Left ventricle myocardium inferior (tissue), 1 donor: Measurements from ENCODE around the gene SYNDIG1. TPM values are rescaled to one million over a fixed set of nuclear protein-coding genes. Genes with fewer than 3 reads are reported as not detected.

Experiments used
- DNase-seq: peaks from one replicate; pipeline ENCODE4 v3.0.0-alpha.2; 2020
- H3K27ac ChIP-seq: fragments of 200-600 bp; replicated peaks from 2 replicates; pipeline ENCODE4 v1.8.0; 2021
- H3K27me3 ChIP-seq: fragments of 200-600 bp; 2 replicates; pipeline ENCODE4 v1.8.0; 2021; ENCODE audit warnings: low read depth
- H3K36me3 ChIP-seq: fragments of 200-600 bp; 2 replicates; pipeline ENCODE4 v1.8.0; 2021
- H3K4me1 ChIP-seq: fragments of 200-600 bp; 2 replicates; pipeline ENCODE4 v1.8.0; 2021
- H3K4me3 ChIP-seq: fragments of 200-600 bp; 2 replicates; pipeline ENCODE4 v1.8.0; 2021; ENCODE audit warnings: mild to moderate bottlenecking, moderate library complexity
- H3K9me3 ChIP-seq: fragments of 200-600 bp; replicated peaks from 2 replicates; pipeline ENCODE4 v1.8.0; 2021
- intact Hi-C: fragments of 100-400 bp; cut with micrococcal nuclease; formaldehyde crosslinking; loops from one replicate; pipeline ENCODE4 v1.11.0; 2022
- total RNA-seq: library from RNA; stranded (reverse); fragmentation: NEBNext Ultra II Directional; extraction: Animal tissue kit (Norgen Biotek cat#: 25700); gene quantifications from one replicate; pipeline ENCODE4 v1.2.1, GENCODE V29; 2021
- TF ChIP-seq, protein P1 (sequence below): fragments of 200-600 bp; IDR thresholded peaks from 2 replicates; pipeline ENCODE4 v1.8.0; 2021; ENCODE audit warnings: antibody characterized with exemption, mild to moderate bottlenecking, borderline replicate concordance
- donor health status: DM: no; HTN: yes; CAD: no; lungs with severe emphysema.

Gene SYNDIG1
- total RNA-seq, 1 donor from 2014 or later = 21.4 TPM

DNA sequence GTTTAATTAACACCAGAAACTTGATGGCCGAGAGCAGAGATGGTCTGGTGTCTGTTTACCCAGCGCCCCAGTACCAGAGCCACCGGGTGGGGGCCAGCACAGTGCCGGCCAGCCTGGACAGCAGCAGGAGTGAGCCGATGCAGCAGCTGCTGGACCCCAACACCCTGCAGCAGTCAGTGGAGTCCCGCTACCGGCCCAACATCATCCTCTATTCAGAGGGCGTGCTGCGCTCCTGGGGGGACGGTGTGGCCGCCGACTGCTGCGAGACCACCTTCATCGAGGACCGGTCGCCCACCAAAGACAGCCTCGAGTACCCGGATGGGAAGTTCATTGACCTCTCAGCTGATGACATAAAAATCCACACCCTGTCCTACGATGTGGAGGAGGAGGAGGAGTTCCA is 73.7 kb downstream of the SYNDIG1 start:
- H3K9me3 ChIP-seq = no peaks in the 10 kb centered on the region
- H3K4me3 ChIP-seq = no peak overlapping the region
- H3K27ac ChIP-seq = no peak overlapping the region
- TF ChIP-seq, protein P1, sequence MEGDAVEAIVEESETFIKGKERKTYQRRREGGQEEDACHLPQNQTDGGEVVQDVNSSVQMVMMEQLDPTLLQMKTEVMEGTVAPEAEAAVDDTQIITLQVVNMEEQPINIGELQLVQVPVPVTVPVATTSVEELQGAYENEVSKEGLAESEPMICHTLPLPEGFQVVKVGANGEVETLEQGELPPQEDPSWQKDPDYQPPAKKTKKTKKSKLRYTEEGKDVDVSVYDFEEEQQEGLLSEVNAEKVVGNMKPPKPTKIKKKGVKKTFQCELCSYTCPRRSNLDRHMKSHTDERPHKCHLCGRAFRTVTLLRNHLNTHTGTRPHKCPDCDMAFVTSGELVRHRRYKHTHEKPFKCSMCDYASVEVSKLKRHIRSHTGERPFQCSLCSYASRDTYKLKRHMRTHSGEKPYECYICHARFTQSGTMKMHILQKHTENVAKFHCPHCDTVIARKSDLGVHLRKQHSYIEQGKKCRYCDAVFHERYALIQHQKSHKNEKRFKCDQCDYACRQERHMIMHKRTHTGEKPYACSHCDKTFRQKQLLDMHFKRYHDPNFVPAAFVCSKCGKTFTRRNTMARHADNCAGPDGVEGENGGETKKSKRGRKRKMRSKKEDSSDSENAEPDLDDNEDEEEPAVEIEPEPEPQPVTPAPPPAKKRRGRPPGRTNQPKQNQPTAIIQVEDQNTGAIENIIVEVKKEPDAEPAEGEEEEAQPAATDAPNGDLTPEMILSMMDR = no peak
- no peak for DNase-seq
- peaks cover 4% of the 10 kb centered on the region for H3K36me3 ChIP-seq
- intact Hi-C loops = no loop called here
- no peaks in the 10 kb centered on the region for H3K27me3 ChIP-seq
- peaks cover 6% of the 10 kb centered on the region for H3K4me1 ChIP-seq

DNA sequence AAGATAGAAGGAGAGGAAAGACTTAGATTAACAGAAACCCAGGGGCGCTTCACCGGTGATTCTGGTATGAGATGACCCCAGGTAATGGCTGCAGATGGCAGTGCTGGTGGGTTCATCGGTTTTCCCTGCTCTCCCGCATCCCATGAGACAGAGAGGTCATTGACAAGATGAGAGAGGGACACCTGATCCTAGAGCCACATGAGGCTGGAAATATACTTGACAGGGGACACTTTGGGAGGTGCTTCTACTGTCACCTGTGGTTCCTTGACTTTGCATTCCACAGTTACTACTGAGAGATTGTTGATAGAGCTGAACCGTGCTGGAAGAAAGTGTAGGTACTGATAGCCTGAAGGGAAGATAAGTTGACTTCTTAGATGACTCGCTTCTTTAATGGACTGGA is 74.3 kb downstream of the SYNDIG1 start:
- no peak for DNase-seq
- TF ChIP-seq, protein P1 = no peak
- Histone ChIP-seq H3K36me3 (peaks cover 4% of the 10 kb centered on the region), H3K27ac (no peak overlapping the region), H3K4me3 (no peak overlapping the region), H3K4me1 (peaks cover 6% of the 10 kb centered on the region), H3K9me3 (no peaks in the 10 kb centered on the region), H3K27me3 (no peaks in the 10 kb centered on the region)
- intact Hi-C loops = no loop called here

DNA sequence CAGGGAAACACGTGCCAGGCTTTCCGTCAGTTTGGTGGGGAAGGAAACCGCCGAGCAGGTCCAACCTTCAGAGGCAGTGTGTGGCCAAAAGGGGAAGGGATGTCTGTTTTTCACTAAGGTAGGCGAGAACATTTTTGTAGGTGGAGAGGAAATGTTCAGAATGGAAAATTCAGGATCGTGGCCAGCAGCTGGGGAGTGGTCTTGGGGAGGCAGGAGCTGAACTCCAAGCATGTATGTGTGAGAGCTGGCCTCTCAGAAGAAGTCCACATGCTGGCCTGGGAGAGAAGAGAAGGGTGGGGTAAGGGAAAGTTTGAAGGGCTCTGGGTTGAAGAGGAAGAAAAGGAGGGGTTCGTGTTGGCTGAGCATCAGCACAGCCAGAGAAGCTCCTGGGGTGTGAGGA is 74.9 kb downstream of the SYNDIG1 start:
- intact Hi-C loops = no loop called here
- peaks cover 6% of the 10 kb centered on the region for H3K4me1 ChIP-seq
- H3K4me3 ChIP-seq = no peak overlapping the region
- TF ChIP-seq, protein P1 = no peak
- no peak for DNase-seq
- H3K9me3 ChIP-seq = no peaks in the 10 kb centered on the region
- no peaks in the 10 kb centered on the region for H3K27me3 ChIP-seq
- H3K27ac ChIP-seq = no peak overlapping the region
- H3K36me3 ChIP-seq = peaks cover 4% of the 10 kb centered on the region

DNA sequence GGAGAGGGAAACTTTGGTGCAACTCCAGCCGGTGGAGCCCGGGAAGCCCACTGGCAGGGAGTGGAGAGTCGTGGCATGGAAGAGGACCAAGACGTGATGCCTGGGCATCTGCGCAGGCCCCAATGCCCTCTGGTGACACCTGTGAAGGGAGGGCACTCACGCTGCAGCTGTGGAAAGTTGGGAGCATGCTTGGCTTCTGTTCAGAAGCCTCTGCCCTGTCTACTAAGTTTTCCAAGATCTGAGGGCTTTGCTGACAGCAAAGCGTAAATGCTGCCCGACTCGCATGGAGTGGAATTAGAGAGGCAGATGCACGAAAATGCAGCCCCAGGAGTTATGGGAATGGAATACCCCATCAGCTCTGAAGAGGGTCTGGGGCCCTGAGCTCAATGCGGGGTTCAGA is 75.7 kb downstream of the SYNDIG1 start:
- TF ChIP-seq, protein P1 = no peak
- H3K9me3 ChIP-seq = no peaks in the 10 kb centered on the region
- peaks cover 6% of the 10 kb centered on the region for H3K4me1 ChIP-seq
- peaks cover 4% of the 10 kb centered on the region for H3K36me3 ChIP-seq
- H3K27me3 ChIP-seq = no peaks in the 10 kb centered on the region
- H3K27ac ChIP-seq = no peak overlapping the region
- intact Hi-C loops = no loop called here
- H3K4me3 ChIP-seq = no peak overlapping the region
- DNase-seq = no peak

DNA sequence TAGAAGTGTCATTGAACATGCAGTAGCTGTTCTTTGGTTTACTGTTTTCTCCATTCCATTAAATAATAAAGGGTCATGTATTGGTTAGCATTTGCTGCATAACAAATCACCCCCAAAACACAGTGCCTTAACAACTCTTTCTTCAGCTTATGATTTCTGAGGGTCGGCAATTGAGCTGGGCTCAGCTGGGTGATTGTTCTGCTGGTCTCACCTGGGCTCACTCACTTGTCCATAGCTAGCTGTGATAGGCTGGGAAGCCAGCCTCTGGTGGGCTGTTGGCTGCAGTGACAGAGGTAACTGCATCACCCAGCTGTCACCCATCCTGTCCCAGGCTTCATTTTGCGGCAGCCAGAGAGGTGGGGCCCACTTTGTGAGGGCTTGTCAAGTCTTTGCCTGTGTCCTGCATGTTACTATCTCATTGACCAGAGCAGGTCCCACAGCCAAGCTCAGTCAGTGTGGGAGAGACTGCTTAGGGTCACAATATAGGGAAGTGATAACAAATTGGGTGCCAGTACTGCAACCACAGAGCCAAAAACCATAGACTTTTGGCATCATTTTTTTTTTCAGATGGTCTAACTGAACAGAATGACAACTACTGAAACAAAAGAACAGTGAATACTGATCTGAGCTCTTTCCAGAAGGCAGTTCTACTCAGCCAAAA is 76.9 kb downstream of the SYNDIG1 start:
- DNase-seq = no peak
- Histone ChIP-seq H3K4me3 (no peak overlapping the region), H3K36me3 (peaks cover 4% of the 10 kb centered on the region), H3K9me3 (no peaks in the 10 kb centered on the region), H3K27me3 (no peaks in the 10 kb centered on the region), H3K27ac (no peak overlapping the region), H3K4me1 (peaks cover 6% of the 10 kb centered on the region)
- TF ChIP-seq, protein P1 = no peak
- intact Hi-C loops = no loop called here
